Measurements from ENCODE around the gene CXCR1.

Gene CXCR1

GRCh38 chr2:218162814-218163213 lies 3.9 kb downstream of the CXCR1 start:
- DNase-seq (ENCODE audit: insufficient read length, low spot score) (no peak), FAIRE-seq (no peak)
- TF ChIP-seq, protein P1, sequence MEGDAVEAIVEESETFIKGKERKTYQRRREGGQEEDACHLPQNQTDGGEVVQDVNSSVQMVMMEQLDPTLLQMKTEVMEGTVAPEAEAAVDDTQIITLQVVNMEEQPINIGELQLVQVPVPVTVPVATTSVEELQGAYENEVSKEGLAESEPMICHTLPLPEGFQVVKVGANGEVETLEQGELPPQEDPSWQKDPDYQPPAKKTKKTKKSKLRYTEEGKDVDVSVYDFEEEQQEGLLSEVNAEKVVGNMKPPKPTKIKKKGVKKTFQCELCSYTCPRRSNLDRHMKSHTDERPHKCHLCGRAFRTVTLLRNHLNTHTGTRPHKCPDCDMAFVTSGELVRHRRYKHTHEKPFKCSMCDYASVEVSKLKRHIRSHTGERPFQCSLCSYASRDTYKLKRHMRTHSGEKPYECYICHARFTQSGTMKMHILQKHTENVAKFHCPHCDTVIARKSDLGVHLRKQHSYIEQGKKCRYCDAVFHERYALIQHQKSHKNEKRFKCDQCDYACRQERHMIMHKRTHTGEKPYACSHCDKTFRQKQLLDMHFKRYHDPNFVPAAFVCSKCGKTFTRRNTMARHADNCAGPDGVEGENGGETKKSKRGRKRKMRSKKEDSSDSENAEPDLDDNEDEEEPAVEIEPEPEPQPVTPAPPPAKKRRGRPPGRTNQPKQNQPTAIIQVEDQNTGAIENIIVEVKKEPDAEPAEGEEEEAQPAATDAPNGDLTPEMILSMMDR (IDR thresholded peaks at IDR 0.05; ENCODE audit: insufficient read depth, missing control alignments), result no peak

DNA sequence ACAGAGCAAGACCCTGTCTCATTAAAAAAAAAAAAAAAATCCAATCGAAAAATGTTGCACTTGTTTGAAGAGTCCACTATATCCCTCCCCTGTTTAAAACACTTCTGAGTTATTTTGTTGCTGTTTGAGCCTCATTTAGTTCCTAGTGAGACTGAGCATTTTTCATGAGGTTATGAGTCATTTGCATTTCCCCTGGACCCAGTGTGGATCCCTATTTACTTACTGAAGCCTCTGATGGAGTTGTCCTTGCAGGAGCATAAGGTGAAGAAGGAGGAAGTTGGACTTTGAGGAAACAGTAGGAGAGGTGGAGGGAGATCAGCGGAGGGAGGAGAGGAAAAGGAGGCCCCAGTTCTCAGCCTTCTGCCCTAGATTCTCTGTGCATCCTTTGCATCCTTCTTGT lies 5.1 kb downstream of the CXCR1 start:
- no peak for FAIRE-seq
- TF ChIP-seq, protein P1 (IDR thresholded peaks at IDR 0.05; ENCODE audit: insufficient read depth, missing control alignments), result no peak
- DNase-seq (ENCODE audit: insufficient read length, low spot score), result no peak

DNA sequence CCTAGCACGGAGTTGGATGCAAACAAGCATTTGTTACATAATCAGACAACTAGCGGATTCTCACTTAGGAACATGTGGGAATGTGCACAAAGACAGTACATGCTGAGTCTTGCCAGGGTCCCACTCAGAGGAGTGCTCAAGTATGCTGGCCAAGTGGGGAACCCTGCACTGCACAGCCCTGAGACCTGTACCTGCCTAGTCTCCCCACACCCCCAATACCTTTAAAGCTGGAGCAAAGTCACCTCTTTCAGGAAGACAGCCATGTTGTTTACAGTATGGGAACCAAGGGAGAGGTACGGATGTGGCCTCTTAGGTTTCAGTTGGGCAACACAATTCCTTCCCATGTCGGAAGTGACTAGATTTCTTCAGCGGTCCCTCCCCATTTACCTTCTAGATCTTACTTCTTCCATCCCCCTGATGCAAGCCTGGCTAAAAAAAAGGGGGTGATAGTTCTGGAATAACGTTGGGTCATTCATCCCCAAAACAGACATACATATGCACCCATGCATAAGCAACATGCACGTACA lies 10.7 kb downstream of the CXCR1 start:
- FAIRE-seq, result no peak
- TF ChIP-seq, protein P1 (IDR thresholded peaks at IDR 0.05; ENCODE audit: insufficient read depth, missing control alignments), result no peak
- DNase-seq (ENCODE audit: insufficient read length, low spot score), result no peak

DNA sequence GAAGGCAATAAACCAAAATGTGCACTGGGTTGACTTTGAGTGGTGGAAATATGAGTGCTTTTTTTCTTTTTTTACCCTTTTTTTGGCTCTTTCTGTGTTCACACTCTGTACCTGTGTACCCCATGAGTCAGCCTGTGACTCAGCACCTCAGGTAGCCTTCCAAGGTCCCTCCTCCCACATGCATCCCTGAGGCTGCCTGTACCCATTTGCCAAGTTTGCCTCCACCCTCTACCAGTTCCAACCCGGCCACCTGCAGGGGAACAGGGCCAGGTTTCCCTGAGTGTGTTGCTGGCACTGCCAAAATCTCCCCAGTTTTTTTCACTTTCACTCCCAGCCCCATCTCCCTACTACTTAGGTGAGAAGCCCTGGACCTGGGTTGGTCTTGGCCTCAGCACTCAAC lies 14.0 kb downstream of the CXCR1 start:
- FAIRE-seq (no peak), DNase-seq (ENCODE audit: insufficient read length, low spot score) (no peak)
- TF ChIP-seq, protein P1 (IDR thresholded peaks at IDR 0.05; ENCODE audit: insufficient read depth, missing control alignments), result no peak

DNA sequence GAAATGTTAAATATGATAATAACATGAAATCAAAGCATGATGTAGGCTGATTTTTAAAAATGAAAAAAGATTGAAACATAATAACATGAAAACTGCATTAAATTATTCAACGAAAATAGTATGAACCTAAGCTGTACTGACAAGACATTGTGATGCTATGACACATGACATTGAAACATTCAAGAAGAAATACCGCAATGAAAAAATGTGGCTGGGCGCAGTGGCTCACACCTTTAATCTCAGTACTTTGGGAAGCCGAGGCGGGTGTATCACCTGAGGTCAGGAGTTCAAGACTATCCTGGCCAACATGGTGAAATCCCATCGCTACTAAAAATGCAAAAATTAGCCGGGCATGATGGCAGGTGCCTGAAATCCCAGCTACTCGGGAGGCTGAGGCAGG lies 14.6 kb downstream of the CXCR1 start:
- FAIRE-seq, result no peak
- TF ChIP-seq, protein P1 (IDR thresholded peaks at IDR 0.05; ENCODE audit: insufficient read depth, missing control alignments), result no peak

DNA sequence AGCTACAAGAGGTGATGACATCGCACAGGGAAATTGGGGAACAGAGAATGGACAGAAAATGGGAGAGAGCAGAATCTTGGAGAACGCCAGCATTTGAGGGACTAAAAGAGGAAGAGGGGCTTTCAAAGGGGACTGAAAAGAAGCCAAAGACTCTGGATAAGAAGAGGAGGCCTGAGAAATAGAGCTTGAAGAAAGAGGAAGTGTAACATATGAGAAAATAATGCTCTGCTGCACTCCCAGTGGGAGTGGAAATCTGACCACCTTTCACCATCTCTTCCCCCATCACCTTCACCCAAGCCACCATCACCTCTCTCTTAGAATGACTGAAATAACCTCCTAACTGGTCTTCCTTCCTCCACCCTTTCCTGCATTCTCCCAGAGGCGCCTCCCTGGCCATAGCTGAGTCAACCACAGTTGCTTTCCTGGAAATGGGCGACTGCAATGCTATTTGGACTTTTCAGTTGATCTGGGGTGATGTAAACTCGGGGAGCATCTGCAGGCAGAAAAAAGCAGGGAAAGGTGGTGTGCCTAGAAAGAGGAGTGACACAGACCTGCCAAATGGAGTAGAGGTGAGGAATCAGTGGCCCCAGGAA lies 16.8 kb downstream of the CXCR1 start:
- TF ChIP-seq, protein P1 (IDR thresholded peaks at IDR 0.05; ENCODE audit: insufficient read depth, missing control alignments), result no peak
- DNase-seq (ENCODE audit: insufficient read length, low spot score) (no peak), FAIRE-seq (no peak)

More for the DNA sequence above, 14.6 kb downstream of the CXCR1 start:
- DNase-seq (ENCODE audit: insufficient read length, low spot score), result no peak

- FAIRE-seq (no peak), DNase-seq (ENCODE audit: insufficient read length, low spot score) (no peak)
Measured at GRCh38 chr2:218149098-218149497, 17.7 kb downstream of the CXCR1 start.

More at GRCh38 chr2:218149098-218149497, 17.7 kb downstream of the CXCR1 start:
- TF ChIP-seq, protein P1 (IDR thresholded peaks at IDR 0.05; ENCODE audit: insufficient read depth, missing control alignments), result no peak
